ENCODE measurements around the gene RTKN2.

DNA sequence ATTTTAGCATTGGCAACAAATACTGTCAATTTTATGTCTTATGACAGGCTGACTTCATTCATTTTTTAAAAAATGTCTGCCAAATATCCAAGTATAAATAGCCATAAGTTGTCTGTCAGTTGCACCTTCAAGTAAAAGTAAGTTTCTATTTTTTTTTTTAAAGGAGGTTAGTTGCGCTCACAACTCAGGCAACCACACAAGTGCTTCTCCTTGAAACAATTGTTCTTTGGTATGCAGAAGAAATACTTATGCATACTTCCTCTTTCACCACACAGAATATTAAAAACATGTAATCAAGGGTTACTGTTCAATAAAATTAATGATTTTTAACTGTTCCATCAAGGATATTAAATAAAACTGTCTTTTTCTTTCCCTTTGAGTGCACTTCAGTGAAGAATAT is 97.9 kb downstream of the RTKN2 start:
- TF ChIP-seq POLR2A (IDR thresholded peaks at IDR 0.05; ENCODE audit: low read depth, low read length) = no peak
- TF ChIP-seq, protein P1, sequence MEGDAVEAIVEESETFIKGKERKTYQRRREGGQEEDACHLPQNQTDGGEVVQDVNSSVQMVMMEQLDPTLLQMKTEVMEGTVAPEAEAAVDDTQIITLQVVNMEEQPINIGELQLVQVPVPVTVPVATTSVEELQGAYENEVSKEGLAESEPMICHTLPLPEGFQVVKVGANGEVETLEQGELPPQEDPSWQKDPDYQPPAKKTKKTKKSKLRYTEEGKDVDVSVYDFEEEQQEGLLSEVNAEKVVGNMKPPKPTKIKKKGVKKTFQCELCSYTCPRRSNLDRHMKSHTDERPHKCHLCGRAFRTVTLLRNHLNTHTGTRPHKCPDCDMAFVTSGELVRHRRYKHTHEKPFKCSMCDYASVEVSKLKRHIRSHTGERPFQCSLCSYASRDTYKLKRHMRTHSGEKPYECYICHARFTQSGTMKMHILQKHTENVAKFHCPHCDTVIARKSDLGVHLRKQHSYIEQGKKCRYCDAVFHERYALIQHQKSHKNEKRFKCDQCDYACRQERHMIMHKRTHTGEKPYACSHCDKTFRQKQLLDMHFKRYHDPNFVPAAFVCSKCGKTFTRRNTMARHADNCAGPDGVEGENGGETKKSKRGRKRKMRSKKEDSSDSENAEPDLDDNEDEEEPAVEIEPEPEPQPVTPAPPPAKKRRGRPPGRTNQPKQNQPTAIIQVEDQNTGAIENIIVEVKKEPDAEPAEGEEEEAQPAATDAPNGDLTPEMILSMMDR (conservative IDR thresholded peaks at IDR 0.05; ENCODE audit: low read depth, low read length) = no peak
- no peak for TF ChIP-seq RAD21 (IDR thresholded peaks at IDR 0.05; ENCODE audit: low read length)
- no peak for TF ChIP-seq SMC3 (IDR thresholded peaks at IDR 0.05; ENCODE audit: low read depth, low read length)
- TF ChIP-seq, protein P2, sequence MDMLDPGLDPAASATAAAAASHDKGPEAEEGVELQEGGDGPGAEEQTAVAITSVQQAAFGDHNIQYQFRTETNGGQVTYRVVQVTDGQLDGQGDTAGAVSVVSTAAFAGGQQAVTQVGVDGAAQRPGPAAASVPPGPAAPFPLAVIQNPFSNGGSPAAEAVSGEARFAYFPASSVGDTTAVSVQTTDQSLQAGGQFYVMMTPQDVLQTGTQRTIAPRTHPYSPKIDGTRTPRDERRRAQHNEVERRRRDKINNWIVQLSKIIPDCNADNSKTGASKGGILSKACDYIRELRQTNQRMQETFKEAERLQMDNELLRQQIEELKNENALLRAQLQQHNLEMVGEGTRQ (IDR thresholded peaks at IDR 0.05; ENCODE audit: low read depth, low read length) = no peak
- no peak for TF ChIP-seq RCOR1 (IDR thresholded peaks at IDR 0.05; ENCODE audit: insufficient replicate concordance, low read length)

Measured in IMR-90 (cell line).